ENCODE results near the gene YARS2. TPM values are rescaled to one million over a fixed set of nuclear protein-coding genes. Genes with fewer than 3 reads are reported as not detected.

The YARS2 gene
- total RNA-seq, 1 donor = 23.9 TPM

DNA sequence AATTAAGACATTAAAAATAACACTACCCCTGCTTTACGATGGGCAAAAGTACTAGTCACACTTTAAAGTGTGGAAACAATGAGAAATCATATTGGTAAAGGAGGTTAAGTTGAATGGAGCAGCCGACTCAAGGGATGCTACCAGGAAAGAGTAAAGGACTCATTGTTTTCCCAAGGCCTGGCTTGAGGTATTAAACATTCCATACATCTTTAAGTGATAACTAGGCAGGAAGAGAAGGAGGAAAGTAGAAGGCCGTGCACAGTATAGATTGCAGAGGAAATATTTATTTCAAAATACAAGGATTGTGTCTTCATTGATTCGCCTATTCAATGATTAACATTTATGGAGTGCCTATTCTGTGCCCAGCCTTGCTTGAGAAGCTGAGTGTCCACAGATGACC, 20.6 kb upstream of the YARS2 start:
- TF ChIP-seq, protein P1, sequence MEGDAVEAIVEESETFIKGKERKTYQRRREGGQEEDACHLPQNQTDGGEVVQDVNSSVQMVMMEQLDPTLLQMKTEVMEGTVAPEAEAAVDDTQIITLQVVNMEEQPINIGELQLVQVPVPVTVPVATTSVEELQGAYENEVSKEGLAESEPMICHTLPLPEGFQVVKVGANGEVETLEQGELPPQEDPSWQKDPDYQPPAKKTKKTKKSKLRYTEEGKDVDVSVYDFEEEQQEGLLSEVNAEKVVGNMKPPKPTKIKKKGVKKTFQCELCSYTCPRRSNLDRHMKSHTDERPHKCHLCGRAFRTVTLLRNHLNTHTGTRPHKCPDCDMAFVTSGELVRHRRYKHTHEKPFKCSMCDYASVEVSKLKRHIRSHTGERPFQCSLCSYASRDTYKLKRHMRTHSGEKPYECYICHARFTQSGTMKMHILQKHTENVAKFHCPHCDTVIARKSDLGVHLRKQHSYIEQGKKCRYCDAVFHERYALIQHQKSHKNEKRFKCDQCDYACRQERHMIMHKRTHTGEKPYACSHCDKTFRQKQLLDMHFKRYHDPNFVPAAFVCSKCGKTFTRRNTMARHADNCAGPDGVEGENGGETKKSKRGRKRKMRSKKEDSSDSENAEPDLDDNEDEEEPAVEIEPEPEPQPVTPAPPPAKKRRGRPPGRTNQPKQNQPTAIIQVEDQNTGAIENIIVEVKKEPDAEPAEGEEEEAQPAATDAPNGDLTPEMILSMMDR (IDR thresholded peaks at IDR 0.05; ENCODE audit: extremely low read depth, low read depth, low read length) = no peak
- no peak overlapping the region for H2AFZ ChIP-seq (ENCODE audit: low read length)
- DNase-seq (ENCODE audit: insufficient read length, low spot score, missing footprints) = no peak
- H3K27me3 ChIP-seq (ENCODE audit: insufficient read depth, low read length) = no peaks in the 10 kb centered on the region
- H3K4me3 ChIP-seq (ENCODE audit: insufficient read depth, low read length) = no peak overlapping the region
- H4K20me1 ChIP-seq (ENCODE audit: insufficient read depth, low read length) = no peaks in the 10 kb centered on the region
- no peak overlapping the region for H3K27ac ChIP-seq (ENCODE audit: low read depth, low read length)
- no peaks in the 10 kb centered on the region for H3K9me3 ChIP-seq (ENCODE audit: low read depth, low read length)
- no peak overlapping the region for H3K4me2 ChIP-seq (ENCODE audit: insufficient read depth, low read length)
- no peaks in the 10 kb centered on the region for H3K36me3 ChIP-seq (ENCODE audit: insufficient read depth, low read length)
- no peaks in the 10 kb centered on the region for H3K79me2 ChIP-seq (ENCODE audit: insufficient read depth, low read length)
- H3K4me1 ChIP-seq (ENCODE audit: insufficient read depth, low read length) = no peaks in the 10 kb centered on the region

GRCh38 chr12:32773691-32774090, 18.0 kb upstream of the YARS2 start:
- Histone ChIP-seq H4K20me1 (ENCODE audit: insufficient read depth, low read length) (no peaks in the 10 kb centered on the region), H3K4me1 (ENCODE audit: insufficient read depth, low read length) (no peaks in the 10 kb centered on the region), H3K27ac (ENCODE audit: low read depth, low read length) (no peak overlapping the region), H3K9me3 (ENCODE audit: low read depth, low read length) (no peaks in the 10 kb centered on the region), H3K79me2 (ENCODE audit: insufficient read depth, low read length) (no peaks in the 10 kb centered on the region), H3K4me2 (ENCODE audit: insufficient read depth, low read length) (no peak overlapping the region), H3K27me3 (ENCODE audit: insufficient read depth, low read length) (no peaks in the 10 kb centered on the region), H3K4me3 (ENCODE audit: insufficient read depth, low read length) (no peak overlapping the region), H2AFZ (ENCODE audit: low read length) (no peak overlapping the region), H3K36me3 (ENCODE audit: insufficient read depth, low read length) (no peaks in the 10 kb centered on the region)
- DNase-seq (ENCODE audit: insufficient read length, low spot score, missing footprints) = no peak
- TF ChIP-seq, protein P1 (IDR thresholded peaks at IDR 0.05; ENCODE audit: extremely low read depth, low read depth, low read length) = no peak

GRCh38 chr12:32770141-32770540, 14.4 kb upstream of the YARS2 start:
- Histone ChIP-seq H3K9me3 (ENCODE audit: low read depth, low read length) (no peaks in the 10 kb centered on the region), H3K36me3 (ENCODE audit: insufficient read depth, low read length) (no peaks in the 10 kb centered on the region), H4K20me1 (ENCODE audit: insufficient read depth, low read length) (no peaks in the 10 kb centered on the region), H3K27me3 (ENCODE audit: insufficient read depth, low read length) (no peaks in the 10 kb centered on the region), H3K79me2 (ENCODE audit: insufficient read depth, low read length) (no peaks in the 10 kb centered on the region), H3K4me1 (ENCODE audit: insufficient read depth, low read length) (no peaks in the 10 kb centered on the region), H2AFZ (ENCODE audit: low read length) (no peak overlapping the region), H3K4me3 (ENCODE audit: insufficient read depth, low read length) (no peak overlapping the region), H3K27ac (ENCODE audit: low read depth, low read length) (no peak overlapping the region), H3K4me2 (ENCODE audit: insufficient read depth, low read length) (no peak overlapping the region)
- DNase-seq (ENCODE audit: insufficient read length, low spot score, missing footprints) = no peak
- TF ChIP-seq, protein P1 (IDR thresholded peaks at IDR 0.05; ENCODE audit: extremely low read depth, low read depth, low read length) = no peak

DNA sequence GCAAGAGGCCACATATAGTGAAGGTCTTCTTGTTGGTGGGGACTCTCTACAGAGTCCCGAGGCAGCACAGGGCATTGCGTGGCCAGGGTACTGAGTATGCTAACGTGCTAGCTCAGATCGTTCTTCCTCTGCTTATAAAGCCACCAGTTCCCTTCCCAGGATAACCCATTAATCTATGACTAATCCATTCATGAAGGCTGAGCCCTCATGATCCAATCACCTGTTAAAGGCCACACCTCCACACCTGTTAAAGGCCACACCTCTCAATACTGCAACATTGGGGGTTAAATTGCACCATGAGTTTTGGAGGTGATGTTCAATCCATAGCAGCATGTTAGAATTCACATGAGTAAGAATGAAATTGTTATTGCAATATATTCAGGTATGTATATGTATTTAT, 12.8 kb upstream of the YARS2 start:
- no peaks in the 10 kb centered on the region for H3K27me3 ChIP-seq (ENCODE audit: insufficient read depth, low read length)
- TF ChIP-seq, protein P1 (IDR thresholded peaks at IDR 0.05; ENCODE audit: extremely low read depth, low read depth, low read length) = no peak
- H2AFZ ChIP-seq (ENCODE audit: low read length) = no peak overlapping the region

More for the DNA sequence above, 12.8 kb upstream of the YARS2 start:
- H3K36me3 ChIP-seq (ENCODE audit: insufficient read depth, low read length) = no peaks in the 10 kb centered on the region
- H3K4me2 ChIP-seq (ENCODE audit: insufficient read depth, low read length) = no peak overlapping the region
- no peak overlapping the region for H3K27ac ChIP-seq (ENCODE audit: low read depth, low read length)
- no peaks in the 10 kb centered on the region for H3K4me1 ChIP-seq (ENCODE audit: insufficient read depth, low read length)
- DNase-seq (ENCODE audit: insufficient read length, low spot score, missing footprints) = no peak
- H4K20me1 ChIP-seq (ENCODE audit: insufficient read depth, low read length) = no peaks in the 10 kb centered on the region
- H3K4me3 ChIP-seq (ENCODE audit: insufficient read depth, low read length) = no peak overlapping the region
- no peaks in the 10 kb centered on the region for H3K9me3 ChIP-seq (ENCODE audit: low read depth, low read length)
- H3K79me2 ChIP-seq (ENCODE audit: insufficient read depth, low read length) = no peaks in the 10 kb centered on the region
